ENCODE measurements around the gene ZNF662.
"Not testable (repeated sequence)": the region's sequence is repeated elsewhere in the genome, so short reads cannot be mapped to it uniquely, and the experiment has no call there.

The ZNF662 gene

DNA sequence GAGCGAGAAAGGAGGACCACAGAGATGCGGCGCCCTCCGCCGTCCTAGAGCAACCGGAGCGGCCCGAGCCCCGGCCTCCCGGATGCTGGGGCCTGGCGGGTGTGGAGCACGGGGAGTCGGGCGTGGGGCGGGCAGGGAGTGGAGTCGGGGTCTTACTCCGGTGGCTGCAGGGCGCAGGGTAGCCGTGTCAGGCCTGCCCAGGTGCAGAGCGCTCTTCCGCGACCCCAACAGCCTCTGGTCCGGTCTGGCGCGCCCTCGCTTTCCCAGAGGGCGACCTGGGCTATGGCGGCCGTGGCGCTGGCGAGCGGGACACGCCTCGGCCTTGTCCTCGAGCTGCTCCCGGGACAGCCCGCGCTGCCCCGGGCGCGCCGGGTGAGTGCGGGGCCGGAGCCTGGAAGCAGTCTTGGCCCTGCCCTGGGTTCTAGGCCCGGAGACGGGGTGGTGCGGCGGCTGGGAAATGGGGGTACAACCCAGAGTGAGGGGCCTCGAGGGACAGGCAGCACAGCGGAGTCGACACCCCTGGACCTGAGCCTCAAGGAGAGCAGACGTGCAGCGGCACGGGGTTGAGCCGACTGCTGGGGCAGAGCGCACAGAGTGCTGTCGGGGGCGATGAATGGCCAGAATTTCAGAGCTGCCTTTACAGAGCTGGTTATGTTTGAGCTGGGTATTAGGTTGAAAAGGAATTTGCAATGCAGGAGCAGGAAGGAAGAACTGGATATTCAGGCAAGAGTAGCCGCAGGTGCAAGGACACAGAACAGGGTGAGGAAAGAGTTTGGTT, at the start of gene ZNF662:
TSS of gene ZNF662 (plus strand) at position 73 of the 778 bp plus-strand sequence. CDS start 1,973 bp downstream, outside the sequence.
- no peak for DNase-seq (ENCODE audit: low read depth in 2 of 3, low spot score in 1 of 3)

DNA sequence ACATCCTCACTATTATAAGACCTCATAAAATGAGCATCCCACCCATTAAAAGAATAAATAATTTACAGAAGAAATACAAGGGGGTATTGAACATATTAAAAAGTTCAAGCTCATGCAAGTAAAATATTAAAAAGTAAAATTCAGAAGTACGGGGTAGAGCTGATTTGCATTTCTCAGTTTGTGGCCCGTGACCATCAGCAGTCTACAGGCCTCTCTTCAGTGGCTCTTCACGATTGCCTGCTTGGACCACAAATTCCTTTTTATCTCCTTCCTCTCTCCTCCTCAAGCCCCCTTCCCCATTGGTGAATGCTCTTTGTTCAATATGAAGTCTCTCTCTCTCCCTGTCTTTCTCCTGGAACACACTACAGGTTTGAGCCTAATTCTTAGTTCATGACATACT, 49.4 kb upstream of the ZNF662 start:
- DNase-seq (ENCODE audit: low read depth in 2 of 3, low spot score in 1 of 3) = no peak

DNA sequence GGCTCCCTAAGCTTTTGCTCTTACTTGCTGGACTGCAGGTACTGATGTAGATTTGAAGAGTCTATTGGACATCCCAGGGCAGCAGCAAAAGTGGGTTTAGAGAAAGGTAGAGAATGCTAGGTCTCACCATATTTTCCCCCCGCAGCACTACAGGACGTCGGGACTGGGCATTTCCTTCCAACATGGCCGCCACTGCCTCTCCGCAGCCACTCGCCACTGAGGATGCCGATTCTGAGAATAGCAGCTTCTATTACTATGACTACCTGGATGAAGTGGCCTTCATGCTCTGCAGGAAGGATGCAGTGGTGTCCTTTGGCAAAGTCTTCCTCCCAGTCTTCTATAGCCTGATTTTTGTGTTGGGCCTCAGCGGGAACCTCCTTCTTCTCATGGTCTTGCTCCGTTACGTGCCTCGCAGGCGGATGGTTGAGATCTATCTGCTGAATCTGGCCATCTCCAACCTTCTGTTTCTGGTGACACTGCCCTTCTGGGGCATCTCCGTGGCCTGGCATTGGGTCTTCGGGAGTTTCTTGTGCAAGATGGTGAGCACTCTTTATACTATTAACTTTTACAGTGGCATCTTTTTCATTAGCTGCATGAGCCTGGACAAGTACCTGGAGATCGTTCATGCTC, 41.5 kb upstream of the ZNF662 start:
- no peak for DNase-seq (ENCODE audit: low read depth in 2 of 3, low spot score in 1 of 3)

DNA sequence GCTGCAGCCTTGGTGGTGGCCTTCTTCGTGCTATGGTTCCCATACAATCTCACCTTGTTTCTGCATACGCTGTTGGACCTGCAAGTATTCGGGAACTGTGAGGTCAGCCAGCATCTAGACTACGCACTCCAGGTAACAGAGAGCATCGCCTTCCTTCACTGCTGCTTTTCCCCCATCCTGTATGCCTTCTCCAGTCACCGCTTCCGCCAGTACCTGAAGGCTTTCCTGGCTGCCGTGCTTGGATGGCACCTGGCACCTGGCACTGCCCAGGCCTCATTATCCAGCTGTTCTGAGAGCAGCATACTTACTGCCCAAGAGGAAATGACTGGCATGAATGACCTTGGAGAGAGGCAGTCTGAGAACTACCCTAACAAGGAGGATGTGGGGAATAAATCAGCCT, 40.7 kb upstream of the ZNF662 start:
- DNase-seq (ENCODE audit: low read depth in 2 of 3, low spot score in 1 of 3) = no peak

DNA sequence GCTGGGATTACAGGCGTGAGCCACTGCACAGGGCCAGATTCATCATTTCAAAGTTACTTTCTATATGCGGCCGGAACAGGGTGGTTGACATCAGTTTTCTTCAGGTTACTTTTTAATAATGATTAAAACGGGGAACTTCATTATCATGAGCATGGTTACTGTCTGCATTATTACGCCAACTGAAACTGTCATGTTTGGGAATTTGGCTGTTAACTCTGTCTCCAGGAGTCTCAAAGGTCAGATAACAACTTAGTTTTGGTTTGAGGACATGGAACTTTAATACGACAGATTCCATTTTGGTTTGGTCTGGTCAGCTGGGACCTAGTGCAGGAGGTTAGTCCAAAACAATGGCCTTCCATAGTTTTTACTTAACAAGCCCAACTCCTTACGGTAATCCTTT, 38.8 kb upstream of the ZNF662 start:
- no peak for DNase-seq (ENCODE audit: low read depth in 2 of 3, low spot score in 1 of 3)

DNA sequence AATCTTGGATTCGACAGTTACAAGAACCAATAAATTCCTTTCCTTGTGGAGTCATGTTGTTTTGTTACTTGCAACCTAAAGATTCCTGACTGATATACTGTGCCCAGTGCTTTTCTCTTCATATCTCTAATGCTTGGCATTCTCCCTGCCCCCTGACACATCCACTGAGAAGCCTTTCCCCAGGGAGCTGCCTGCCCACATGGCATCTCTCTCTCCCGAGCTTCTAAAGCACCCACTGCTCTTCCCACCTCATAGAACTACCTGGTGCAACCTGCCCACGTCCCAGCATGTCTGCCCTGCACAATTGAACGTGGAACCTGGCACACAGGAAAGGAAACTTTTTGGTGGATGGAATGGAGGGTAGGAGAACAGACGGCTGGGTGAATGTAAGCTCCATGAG, 37.1 kb upstream of the ZNF662 start:
- no peak for DNase-seq (ENCODE audit: low read depth in 2 of 3, low spot score in 1 of 3)

DNA sequence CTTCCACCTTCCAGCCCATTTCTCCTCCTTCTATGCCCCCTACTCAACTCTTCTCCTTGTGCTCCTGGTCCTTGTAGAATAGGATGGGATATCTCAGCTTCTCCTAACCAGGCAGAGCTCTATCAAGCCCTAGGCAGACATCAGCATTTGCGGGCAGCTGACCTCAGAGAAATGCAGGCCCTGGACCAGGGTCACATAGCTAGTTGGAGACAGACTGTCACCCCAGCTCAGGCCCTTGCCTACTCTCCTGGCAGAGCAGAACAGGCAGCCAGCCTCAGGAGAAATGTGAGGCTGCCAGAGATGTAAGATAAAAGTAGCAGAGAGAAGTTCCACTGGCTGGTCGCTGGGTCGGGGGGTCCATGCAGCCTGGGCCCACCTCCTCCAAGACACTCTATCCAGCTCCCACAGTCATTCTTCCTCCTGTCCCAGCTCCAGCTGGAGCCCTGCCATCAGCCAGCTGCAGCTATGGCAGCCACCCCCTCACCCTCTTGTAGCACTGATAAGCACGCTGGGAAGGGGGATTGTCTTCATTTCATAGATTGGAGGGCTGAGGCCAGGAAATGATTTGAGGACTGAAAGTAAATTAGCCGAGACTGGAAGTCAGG, 34.2 kb upstream of the ZNF662 start:
- DNase-seq (ENCODE audit: low read depth in 2 of 3, low spot score in 1 of 3) = no peak

DNA sequence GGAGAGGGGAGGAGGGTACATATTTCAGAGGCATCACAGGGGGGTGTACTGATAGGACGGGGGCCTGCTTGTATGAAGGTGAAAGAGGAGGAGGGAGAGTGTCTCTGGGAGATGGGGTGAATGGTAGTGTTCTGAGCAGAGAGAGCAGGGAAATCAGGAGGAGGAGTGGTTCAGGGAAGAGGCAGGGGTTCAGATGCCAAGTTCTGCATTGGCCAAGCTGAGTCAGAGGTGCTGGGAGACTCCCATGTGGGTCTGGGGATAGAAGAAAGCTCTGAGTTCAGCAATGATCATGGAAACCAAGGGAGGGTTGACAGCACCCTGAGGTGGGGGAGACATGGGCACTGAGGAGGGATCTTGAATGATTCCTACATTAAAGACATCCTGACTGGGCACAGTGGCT, 33.2 kb upstream of the ZNF662 start:
- DNase-seq (ENCODE audit: low read depth in 2 of 3, low spot score in 1 of 3) = no peak

DNA sequence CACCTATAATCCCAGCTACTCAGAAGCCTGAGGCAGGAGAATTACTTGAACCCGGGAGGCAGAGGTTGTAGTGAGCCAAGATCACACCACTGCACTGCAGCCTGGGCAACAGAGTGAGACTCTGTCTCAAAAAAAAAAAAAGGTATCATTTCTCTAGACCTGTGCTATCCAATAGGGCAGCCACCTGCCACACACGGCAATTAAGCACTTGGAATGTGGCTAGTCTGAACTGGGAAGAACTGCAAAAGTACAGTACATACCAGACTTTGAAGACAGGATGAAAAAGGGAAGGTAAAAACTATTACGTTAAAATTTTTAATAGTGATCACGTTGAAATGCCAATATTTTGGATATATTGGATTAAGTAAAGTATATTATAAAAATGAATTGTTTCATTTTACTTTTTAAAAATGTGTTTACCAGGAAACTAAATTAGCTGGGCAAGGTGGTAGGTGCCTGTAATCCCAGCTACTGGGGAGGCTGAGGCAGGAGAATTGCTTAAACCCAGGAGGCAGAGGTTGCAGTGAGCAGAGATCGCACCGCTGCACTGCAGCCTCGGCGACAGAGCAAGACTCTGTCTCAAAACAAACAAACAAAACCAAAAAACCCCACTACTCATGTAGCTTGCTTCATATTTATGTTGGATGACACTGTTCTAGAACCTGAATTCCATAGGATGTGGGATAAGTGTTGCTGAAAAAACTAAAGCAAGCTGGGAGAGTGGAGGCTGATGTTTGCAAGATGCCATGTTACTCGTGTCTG, 32.5 kb upstream of the ZNF662 start:
- no peak for DNase-seq (ENCODE audit: low read depth in 2 of 3, low spot score in 1 of 3)

DNA sequence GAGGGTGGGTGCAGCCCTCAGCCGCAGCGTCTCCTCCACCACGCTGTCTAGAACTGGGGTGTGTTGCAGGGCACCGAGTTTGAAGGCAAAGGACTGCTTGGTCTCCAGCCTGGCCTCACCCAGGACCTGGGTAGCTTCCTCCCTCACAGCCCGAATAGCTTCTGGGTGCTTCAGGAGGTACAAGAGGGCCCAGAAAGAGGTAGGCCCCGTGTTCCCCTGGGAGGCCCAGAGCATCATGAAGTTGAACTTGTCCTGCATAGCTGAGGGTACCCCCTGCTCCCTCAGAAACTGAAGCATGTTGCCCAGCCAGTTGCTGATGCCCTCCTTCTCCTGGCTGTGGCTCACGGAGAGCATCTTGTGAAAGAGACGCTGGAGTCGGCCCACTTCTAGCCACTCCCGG, 31.2 kb upstream of the ZNF662 start:
- DNase-seq (ENCODE audit: low read depth in 2 of 3, low spot score in 1 of 3) = no peak

DNA sequence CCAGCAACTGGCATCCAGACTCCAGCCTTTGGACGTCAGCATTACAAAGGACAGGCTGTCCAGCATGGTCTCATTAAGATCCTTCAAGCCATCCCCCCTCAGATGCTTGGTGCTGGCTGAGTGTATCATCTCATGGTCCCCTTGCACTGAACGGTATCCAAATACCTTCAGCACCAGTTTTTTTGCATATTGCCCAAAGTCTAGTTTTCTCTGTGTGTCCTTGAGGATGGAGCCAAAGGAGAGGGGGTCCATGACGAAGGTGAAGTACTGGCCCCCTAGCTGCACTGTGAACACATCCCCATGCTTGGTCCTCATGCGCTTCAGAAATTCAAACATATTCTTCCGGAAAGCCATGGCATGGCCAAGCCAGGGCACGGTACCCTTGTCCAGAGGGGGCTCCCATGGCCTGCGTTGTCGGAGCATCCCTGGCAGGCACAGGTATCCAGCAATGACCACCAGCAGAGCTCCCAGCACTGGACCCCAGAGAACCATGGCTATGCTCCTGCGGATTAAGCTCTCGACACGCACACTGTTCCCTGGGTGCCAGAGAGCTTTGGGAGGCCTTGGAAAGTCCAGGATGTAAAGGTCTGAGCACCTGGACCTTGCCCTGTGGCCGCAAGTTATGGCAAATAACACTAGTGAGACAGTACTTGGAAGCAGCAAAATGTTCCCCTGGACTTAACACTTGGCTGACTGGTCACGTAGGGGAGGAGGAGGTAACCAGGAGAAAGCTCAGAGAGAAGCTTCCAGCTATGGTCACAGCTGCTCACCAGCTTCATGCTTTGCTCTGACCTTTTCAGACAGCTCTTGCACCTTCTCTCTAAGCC, 30.4 kb upstream of the ZNF662 start, which contains the start of gene CYP8B1:
TSS of gene CYP8B1 (minus strand) at position 555 of the 827 bp plus-strand sequence. CDS start at position 492, 63 bp downstream.
- no peak for DNase-seq (ENCODE audit: low read depth in 2 of 3, low spot score in 1 of 3)

DNA sequence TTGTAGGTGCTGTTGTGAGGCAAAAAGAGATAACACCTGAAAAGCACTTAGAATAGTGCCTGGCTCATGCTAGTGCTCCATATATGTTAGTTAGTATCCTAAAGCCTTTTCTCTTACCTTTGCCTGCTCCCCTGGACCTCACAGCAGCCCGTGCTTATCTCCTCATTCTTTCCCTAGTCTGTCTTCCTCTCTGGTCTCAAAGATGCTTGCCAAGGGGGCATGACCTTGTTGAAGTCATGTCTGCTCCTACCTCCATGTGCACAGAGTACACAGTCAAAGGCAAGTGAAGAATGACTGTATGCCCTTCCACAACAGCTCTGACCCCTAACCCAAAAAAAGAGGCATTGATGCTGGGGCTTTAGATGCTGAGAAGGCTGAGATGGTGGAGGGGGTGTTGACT, 29.5 kb upstream of the ZNF662 start:
- DNase-seq (ENCODE audit: low read depth in 2 of 3, low spot score in 1 of 3) = no peak

DNA sequence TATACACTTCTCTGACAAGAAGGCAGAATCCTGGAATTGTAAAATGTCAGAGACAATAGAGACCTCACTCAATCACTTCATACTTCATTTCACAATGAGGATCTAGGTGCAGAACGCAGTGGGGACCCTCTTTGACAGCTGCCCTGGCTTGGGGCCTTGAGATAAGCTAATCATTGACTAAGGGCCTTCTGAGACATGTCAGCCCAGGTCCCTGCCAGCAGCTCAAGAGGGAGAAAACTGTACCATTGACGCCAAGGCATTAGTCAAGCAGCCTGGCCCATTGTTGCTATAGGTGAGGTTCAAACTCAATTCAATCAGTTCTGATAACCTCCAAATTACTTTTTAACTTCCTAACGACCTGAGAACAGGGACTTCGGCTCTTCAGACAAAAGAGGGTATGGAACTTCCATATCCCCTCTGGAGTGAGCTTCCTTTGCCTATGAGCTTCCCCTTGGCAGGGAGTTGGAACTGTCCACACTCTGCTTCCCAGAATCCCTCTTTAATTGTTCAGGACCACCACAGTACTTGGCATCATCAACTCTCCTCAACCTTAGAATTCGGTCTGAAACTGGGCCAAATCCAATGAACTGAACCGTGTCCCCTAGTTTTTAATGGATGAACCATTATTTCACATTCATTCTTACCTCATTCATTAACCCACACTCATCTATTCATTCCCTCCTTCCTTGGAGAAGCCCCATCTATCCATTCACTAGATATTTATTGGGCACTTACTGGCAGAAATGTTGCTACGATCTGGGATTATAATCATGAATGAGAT, 28.8 kb upstream of the ZNF662 start:
- no peak for DNase-seq (ENCODE audit: low read depth in 2 of 3, low spot score in 1 of 3)

DNA sequence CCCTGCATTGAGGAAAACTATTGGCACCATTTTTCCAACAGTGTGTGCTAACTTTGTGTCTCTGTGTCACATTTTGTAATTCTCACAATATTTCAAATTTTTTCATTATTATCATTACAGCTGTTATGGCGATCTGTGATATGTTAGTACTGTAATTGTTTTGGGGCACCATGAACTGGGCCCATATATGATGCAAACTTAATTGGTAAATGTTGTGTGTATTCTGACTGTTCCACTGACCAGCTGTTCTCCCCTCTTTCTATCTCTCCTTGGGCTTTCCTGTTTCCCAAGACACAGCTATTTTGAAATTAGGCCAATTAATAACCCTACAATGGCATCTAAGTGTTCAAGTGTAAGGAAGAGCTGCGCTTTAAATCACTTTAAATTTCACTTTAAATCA, 28.1 kb upstream of the ZNF662 start:
- no peak for DNase-seq (ENCODE audit: low read depth in 2 of 3, low spot score in 1 of 3)

DNA sequence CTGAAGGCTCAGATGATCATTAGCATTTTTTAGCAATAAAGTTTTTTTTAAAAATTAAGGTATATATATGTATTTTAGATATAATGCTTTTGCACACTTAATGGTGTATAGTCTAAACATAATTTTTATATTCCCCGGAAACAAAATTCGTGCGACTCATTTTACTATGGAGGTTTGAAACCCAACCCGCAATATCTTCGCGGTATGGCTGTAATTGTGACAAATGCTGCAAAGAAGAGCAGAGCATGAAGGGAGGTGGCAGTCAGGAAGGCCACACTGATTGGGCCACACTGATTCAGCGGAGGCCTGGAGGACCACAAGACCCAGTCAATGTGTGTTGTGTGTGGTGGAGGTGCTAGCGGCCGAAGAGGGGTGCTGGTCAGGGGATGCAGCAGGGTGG, 25.8 kb upstream of the ZNF662 start:
- no peak for DNase-seq (ENCODE audit: low read depth in 2 of 3, low spot score in 1 of 3)

DNA sequence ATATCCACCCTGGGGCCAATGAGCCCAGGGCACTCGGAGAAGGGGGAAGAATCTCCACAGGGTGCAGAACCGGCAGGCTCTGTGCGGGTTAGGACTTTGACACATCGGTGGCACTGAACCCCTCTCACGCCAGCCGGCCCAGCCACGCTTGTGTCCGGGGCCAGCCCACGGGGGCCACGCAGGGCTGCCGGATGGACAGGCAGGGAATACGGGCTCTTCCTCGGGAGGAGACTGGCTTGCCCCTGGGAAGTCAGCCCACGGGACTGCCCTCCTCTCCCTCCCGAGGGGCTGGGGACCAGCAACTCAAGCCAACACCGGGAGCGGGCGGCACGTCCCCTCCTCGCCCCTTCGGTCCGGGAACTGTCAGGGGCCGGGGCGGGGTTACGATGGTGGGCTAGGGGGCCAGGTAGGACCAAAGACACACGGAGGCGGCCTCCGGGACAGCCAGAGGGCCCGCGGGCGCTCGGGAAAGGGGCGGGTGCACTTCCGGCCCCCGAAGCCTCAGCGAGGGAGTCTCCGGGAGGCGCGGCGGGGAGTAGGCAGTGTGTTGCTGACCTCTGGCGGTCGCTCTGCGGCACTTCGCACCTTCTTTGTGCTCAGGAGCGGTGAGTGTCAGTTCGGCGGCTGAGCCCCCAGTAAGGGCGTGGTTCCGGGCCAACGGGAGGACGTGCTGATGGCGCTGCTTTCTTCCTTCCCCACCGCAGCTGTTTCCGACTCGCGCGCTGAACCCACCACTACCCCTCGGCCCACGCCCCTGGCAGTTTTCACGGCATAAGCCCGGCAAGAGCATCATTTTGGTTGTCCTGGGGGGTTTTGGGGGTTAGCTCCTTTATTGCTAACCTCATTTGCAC, 25.1 kb upstream of the ZNF662 start:
- DNase-seq (ENCODE audit: low read depth in 2 of 3, low spot score in 1 of 3) = peak; percentile 84 to 85 (median 84)

DNA sequence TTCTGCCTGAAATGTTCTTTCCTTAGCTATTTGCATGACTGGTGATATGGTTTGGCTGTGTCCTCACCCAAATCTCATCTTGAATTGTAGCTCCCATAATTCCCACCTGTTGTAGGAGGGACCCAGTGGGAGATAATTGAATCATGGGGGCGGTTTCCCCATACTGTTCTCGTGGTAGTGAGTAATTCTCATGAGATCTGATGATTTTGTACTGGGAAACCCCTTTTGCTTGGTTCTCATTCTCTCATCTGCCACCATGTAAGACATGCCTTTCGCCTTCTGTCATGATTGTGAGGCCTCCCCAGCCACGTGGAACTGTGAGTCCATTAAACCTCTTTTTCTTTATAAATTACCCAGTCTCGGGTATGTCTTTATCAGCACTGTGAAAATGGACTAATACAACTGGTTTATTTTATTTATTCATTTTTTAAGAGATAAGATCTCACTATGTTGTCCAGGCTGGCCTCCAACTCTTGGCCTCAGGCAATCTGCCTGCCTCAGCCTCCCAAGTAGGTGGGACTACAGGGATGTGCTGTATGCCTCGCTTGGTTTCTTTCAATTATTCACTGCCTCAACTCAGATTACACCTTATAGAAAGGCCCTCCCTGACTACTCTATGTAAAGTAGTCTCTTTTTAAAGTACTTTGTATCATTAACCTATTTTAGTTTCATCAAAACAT, 22.6 kb upstream of the ZNF662 start:
- DNase-seq (ENCODE audit: low read depth in 2 of 3, low spot score in 1 of 3) = not testable (repeated sequence)

DNA sequence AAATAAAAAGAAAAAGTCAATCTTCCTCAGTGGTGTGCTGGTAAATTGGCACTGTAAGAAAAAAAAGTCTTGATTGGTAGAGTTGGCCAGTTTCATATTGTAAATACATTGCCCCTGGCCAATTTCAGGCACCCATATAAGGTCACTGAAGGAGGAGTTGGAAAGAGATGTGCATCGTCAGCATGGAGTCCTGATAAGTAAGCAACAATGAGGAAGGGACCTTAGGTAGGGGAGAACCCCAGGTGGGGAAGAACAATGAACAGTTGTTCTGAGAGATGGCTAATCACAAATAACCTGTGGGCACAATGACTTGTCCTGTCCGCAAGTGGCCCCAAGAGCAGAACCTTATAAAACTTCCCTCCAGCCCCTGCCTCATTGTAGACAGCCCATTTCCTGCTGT, 21.6 kb upstream of the ZNF662 start:
- DNase-seq (ENCODE audit: low read depth in 2 of 3, low spot score in 1 of 3) = no peak
